Activated CD8-positive, alpha-beta memory T cell treated with anti-CD3 and anti-CD28 coated beads for 48 hours (primary cell): ENCODE data around the gene SAMD4B.

Experiments used
- DNase-seq, 3 experiments: peaks; one replicate each; pipeline ENCODE4 v3.0.0-alpha.2; 2020; ENCODE audit warnings: low read depth in 2 of 3, low spot score in 2 of 3

SAMD4B gene

GRCh38 chr19:39407660-39408391, 65.6 kb downstream of the SAMD4B start:
- DNase-seq: no peak

- no peak for DNase-seq
Measured at GRCh38 chr19:39408392-39409207, 66.4 kb downstream of the SAMD4B start.

- DNase-seq: peak in 2 of 3 experiments; percentile 55 to 79
Measured at GRCh38 chr19:39409208-39410016, 67.2 kb downstream of the SAMD4B start.

GRCh38 chr19:39410017-39410830, 68.0 kb downstream of the SAMD4B start:
- DNase-seq: peak in 1 of 3 experiments; percentile 45

- DNase-seq: no peak
Measured at GRCh38 chr19:39410831-39411080, 68.5 kb downstream of the SAMD4B start.

- no peak for DNase-seq
Measured at GRCh38 chr19:39411081-39411831, 69.0 kb downstream of the SAMD4B start.

GRCh38 chr19:39411832-39412099, 69.5 kb downstream of the SAMD4B start:
- peak in 2 of 3 experiments; percentile 57 to 83 for DNase-seq

- DNase-seq: peak; percentile 89 to 100 (median 100)
Measured at GRCh38 chr19:39412100-39412866, 70.1 kb downstream of the SAMD4B start, which contains the start of gene PLEKHG2. Gene PLEKHG2 (plus strand): TSS chr19:39412669. CDS start chr19:39414087, 1,418 bp downstream.

- no peak for DNase-seq
Measured at GRCh38 chr19:39412867-39413271, 70.6 kb downstream of the SAMD4B start.

GRCh38 chr19:39413272-39413910, 71.2 kb downstream of the SAMD4B start:
- no peak for DNase-seq

- DNase-seq: no peak
Measured at GRCh38 chr19:39413911-39414608, 71.8 kb downstream of the SAMD4B start.

- DNase-seq: no peak
Measured at GRCh38 chr19:39415111-39416046, 73.2 kb downstream of the SAMD4B start.

GRCh38 chr19:39416152-39417120, 74.2 kb downstream of the SAMD4B start:
- DNase-seq: no peak

- DNase-seq: no peak
Measured at GRCh38 chr19:39417463-39418181, 75.4 kb downstream of the SAMD4B start.

GRCh38 chr19:39419003-39419402, 76.8 kb downstream of the SAMD4B start:
- no peak for DNase-seq

GRCh38 chr19:39420769-39421168, 78.5 kb downstream of the SAMD4B start:
- no peak for DNase-seq
